ENCODE results near the gene PSMA8. TPM values are rescaled to one million over a fixed set of nuclear protein-coding genes. Genes with fewer than 3 reads are reported as not detected.

PSMA8 gene
- total RNA-seq, 1 donor from 2014 or later, result not detected

GRCh38 chr18:26090130-26091046, 43.3 kb upstream of the PSMA8 start, which contains the start of gene SS18:
SS18 (minus strand) TSS chr18:26090613; CDS start chr18:26090569, 44 bp downstream.
- H3K4me1 ChIP-seq, result peaks cover 34% of the 10 kb centered on the region
- peak; percentile 98 for ATAC-seq
- DNase-seq, result peak; percentile 95
- intact Hi-C loops (cut with DNase I), result no loop called here
- peaks cover 18% of the 10 kb centered on the region for H3K36me3 ChIP-seq
- no peaks in the 10 kb centered on the region for H3K27me3 ChIP-seq (ENCODE audit: low read depth)
- peak within 1 kb of the TSS; percentile 88 for H3K4me3 ChIP-seq
- peak within 1 kb of the TSS; percentile 96 for H3K27ac ChIP-seq
- no peak for TF ChIP-seq CTCF (IDR thresholded peaks at IDR 0.05)
- no peaks in the 10 kb centered on the region for H3K9me3 ChIP-seq

DNA sequence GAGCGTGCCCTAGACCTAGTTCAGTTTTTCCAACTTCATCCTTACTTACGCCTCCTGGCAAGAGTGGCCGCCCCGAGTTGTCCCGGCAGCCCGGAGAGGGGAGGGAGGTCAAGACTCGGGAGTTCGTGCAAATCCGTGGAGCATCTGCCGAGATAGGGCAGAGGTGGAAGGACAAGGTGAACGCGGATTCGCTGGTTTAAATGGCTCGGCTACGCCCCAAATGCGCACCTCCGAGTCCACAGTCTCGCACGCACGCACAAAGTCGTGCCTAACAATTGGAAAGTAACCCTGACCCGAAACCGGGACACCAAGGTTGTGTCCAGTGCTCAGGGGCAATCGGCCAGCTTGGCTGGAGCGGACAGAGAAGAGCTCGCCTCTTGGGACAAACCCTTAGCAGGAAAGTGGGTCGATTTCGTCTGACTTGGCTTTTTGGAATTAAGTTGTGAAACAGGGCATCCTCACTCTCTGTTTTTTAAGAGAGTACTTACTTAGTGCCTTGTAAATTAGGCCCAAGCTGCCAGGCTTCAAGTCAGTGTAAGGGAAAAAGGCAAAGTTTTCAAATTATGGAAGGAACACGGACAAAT, 42.5 kb upstream of the PSMA8 start:
- DNase-seq, result no peak
- no peak for TF ChIP-seq CTCF (IDR thresholded peaks at IDR 0.05)
- intact Hi-C loops (cut with DNase I), result no loop called here
- H3K36me3 ChIP-seq, result peaks cover 11% of the 10 kb centered on the region
- peak overlapping the region; percentile 88 for H3K4me3 ChIP-seq
- peak; percentile 72 to 73 for ATAC-seq
- H3K9me3 ChIP-seq, result no peaks in the 10 kb centered on the region
- H3K4me1 ChIP-seq, result peaks cover 31% of the 10 kb centered on the region
- no peaks in the 10 kb centered on the region for H3K27me3 ChIP-seq (ENCODE audit: low read depth)
- H3K27ac ChIP-seq, result peak overlapping the region; percentile 96

GRCh38 chr18:26096852-26097251, 36.8 kb upstream of the PSMA8 start:
- no peak overlapping the region for H3K4me3 ChIP-seq
- TF ChIP-seq CTCF (IDR thresholded peaks at IDR 0.05), result no peak
- ATAC-seq, result no peak

DNA sequence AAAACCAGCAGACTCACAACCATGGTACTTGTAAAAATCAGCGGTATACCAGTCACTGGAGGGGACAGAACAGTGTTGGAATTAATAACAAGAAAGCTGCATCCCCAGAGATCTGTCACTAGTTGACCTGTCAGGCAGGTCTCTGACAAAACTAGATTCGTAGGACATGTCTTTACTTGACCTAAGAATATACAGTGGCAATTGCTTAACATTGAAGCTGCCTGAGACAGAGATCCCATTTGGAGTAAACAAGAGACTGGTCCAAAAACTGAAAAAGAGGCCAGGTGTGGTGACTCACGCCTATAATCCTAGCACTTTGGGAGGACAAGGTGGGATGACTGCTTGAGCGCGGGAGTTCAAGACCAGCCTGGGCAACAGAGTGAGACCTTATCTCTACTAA, 36.1 kb upstream of the PSMA8 start:
- no peak for DNase-seq

More at GRCh38 chr18:26096852-26097251, 36.8 kb upstream of the PSMA8 start:
- H3K36me3 ChIP-seq, result no peaks in the 10 kb centered on the region
- H3K27me3 ChIP-seq (ENCODE audit: low read depth), result no peaks in the 10 kb centered on the region
- intact Hi-C loops (cut with DNase I), result no loop called here
- DNase-seq, result no peak
- H3K4me1 ChIP-seq, result no peaks in the 10 kb centered on the region
- no peak overlapping the region for H3K27ac ChIP-seq
- H3K9me3 ChIP-seq, result no peaks in the 10 kb centered on the region

DNA sequence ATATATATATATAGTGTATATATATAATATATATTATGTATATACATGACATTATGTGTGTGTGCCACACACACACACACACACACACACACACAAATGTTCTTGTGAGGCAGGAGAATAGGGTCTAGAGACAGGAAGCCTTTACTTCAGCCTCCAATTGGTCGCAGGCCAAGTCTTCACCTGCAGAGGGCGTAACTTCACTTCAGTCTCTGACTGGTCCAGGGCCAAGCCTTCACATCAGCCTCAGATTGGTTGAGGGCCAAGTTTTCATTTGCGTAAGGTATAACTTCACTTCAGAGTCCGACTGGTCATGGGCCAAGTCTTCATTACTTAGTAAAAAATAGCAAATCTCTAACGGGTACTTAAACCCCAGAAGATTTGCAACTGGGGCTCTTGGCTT, 30.1 kb upstream of the PSMA8 start:
- peak; percentile 73 to 75 for ATAC-seq
- no peak overlapping the region for H3K4me3 ChIP-seq
- no peaks in the 10 kb centered on the region for H3K36me3 ChIP-seq
- intact Hi-C loops (cut with DNase I), result no loop called here
- no peaks in the 10 kb centered on the region for H3K27me3 ChIP-seq (ENCODE audit: low read depth)
- no peaks in the 10 kb centered on the region for H3K9me3 ChIP-seq
- H3K4me1 ChIP-seq, result no peaks in the 10 kb centered on the region
- H3K27ac ChIP-seq, result no peak overlapping the region
- no peak for DNase-seq
- TF ChIP-seq CTCF (IDR thresholded peaks at IDR 0.05), result peak; percentile 11

More for the DNA sequence above, 36.1 kb upstream of the PSMA8 start:
- Histone ChIP-seq H3K9me3 (no peaks in the 10 kb centered on the region), H3K36me3 (no peaks in the 10 kb centered on the region), H3K4me3 (no peak overlapping the region), H3K4me1 (no peaks in the 10 kb centered on the region), H3K27me3 (ENCODE audit: low read depth) (no peaks in the 10 kb centered on the region), H3K27ac (no peak overlapping the region)
- no peak for TF ChIP-seq CTCF (IDR thresholded peaks at IDR 0.05)
- intact Hi-C loops (cut with DNase I), result no loop called here
- no peak for ATAC-seq
